IgD-negative memory B cell (primary cell): ENCODE results near the gene LRRC32. TPM values are rescaled to one million over a fixed set of nuclear protein-coding genes. Genes with fewer than 3 reads are reported as not detected.
A peak's percentile ranks its signal among the peaks of the same experiment; 100 is the strongest.
"Not testable (repeated sequence)": the region's sequence is repeated elsewhere in the genome, so short reads cannot be mapped to it uniquely, and the experiment has no call there.

Experiments used
- H3K27ac Mint-ChIP-seq, 3 donors: one replicate each; pipeline ENCODE4 v1.8.0; 2020 to 2022; ENCODE audit warnings: mild to moderate bottlenecking in 3 of 3, mixed read lengths in 3 of 3, moderate library complexity in 1 of 3
- H3K27me3 Mint-ChIP-seq: one replicate; pipeline ENCODE4 v1.8.0; 2021; ENCODE audit warnings: mixed read lengths
- H3K36me3 Mint-ChIP-seq: one replicate; pipeline ENCODE4 v1.8.0; 2020; ENCODE audit warnings: mild to moderate bottlenecking, mixed read lengths
- H3K4me1 Mint-ChIP-seq, 3 donors: one replicate each; pipeline ENCODE4 v1.8.0; 2020 to 2022; ENCODE audit warnings: mixed read lengths in 3 of 3, mild to moderate bottlenecking in 1 of 3
- H3K4me3 Mint-ChIP-seq, 4 donors: one replicate each; pipeline ENCODE4 v1.8.0; 2020 to 2022; ENCODE audit warnings: mild to moderate bottlenecking in 4 of 4, mixed read lengths in 4 of 4, moderate library complexity in 3 of 4
- H3K9me3 Mint-ChIP-seq, 3 donors: one replicate each; pipeline ENCODE4 v1.8.0; 2020 to 2021; ENCODE audit warnings: mixed read lengths in 3 of 3, mild to moderate bottlenecking in 1 of 3
- polyA plus RNA-seq: library from polyadenylated mRNA; unstranded; fragments of 300-500 nt; fragmentation: Illumina TruSeq; gene quantifications from one replicate; pipeline ENCODE4 v1.2.3, GENCODE V29; 2021

LRRC32 gene
- polyA plus RNA-seq, 1 donor from 2014 or later: not detected

- peaks cover 1% of the 10 kb centered on the region for H3K36me3 Mint-ChIP-seq
- H3K4me1 Mint-ChIP-seq: peaks cover 0 to 4% (median 2%) of the 10 kb centered on the region in 3 donors
- no peak overlapping the region for H3K27ac Mint-ChIP-seq
- peaks cover 39% of the 10 kb centered on the region for H3K27me3 Mint-ChIP-seq
- no peak overlapping the region for H3K4me3 Mint-ChIP-seq
- peaks cover 3 to 8% (median 8%) of the 10 kb centered on the region in 3 donors for H3K9me3 Mint-ChIP-seq
Observed at GRCh38 chr11:76621466-76621865, 49.1 kb downstream of the LRRC32 start.

- Mint-ChIP-seq H3K36me3 (peaks cover 1% of the 10 kb centered on the region), H3K4me3 (no peak overlapping the region), H3K9me3 (peaks cover 3 to 8% (median 8%) of the 10 kb centered on the region in 3 donors), H3K27me3 (peaks cover 38% of the 10 kb centered on the region), H3K4me1 (no peaks in the 10 kb centered on the region), H3K27ac (no peak overlapping the region)
Observed at GRCh38 chr11:76620489-76620888, 50.1 kb downstream of the LRRC32 start.

- peaks cover 34% of the 10 kb centered on the region for H3K27me3 Mint-ChIP-seq
- not testable (repeated sequence) for H3K4me3 Mint-ChIP-seq, H3K4me1 Mint-ChIP-seq, H3K9me3 Mint-ChIP-seq, H3K36me3 Mint-ChIP-seq, H3K27ac Mint-ChIP-seq
Observed at GRCh38 chr11:76619801-76620200, 50.7 kb downstream of the LRRC32 start.

GRCh38 chr11:76617553-76618265, 52.8 kb downstream of the LRRC32 start:
- H3K9me3 Mint-ChIP-seq: peaks cover 3 to 8% (median 8%) of the 10 kb centered on the region in 3 donors
- no peak overlapping the region for H3K27ac Mint-ChIP-seq
- H3K4me1 Mint-ChIP-seq: no peaks in the 10 kb centered on the region
- H3K27me3 Mint-ChIP-seq: peaks cover 25% of the 10 kb centered on the region
- H3K36me3 Mint-ChIP-seq: peaks cover 1% of the 10 kb centered on the region
- no peak overlapping the region for H3K4me3 Mint-ChIP-seq

GRCh38 chr11:76616676-76617552, 53.6 kb downstream of the LRRC32 start:
- Mint-ChIP-seq H3K27ac (peak overlapping the region in 1 of 3 donors; percentile 1), H3K36me3 (peaks cover 1% of the 10 kb centered on the region), H3K4me3 (no peak overlapping the region), H3K9me3 (peaks cover 3 to 8% (median 8%) of the 10 kb centered on the region in 3 donors), H3K4me1 (no peaks in the 10 kb centered on the region), H3K27me3 (peaks cover 20% of the 10 kb centered on the region)

- H3K27me3 Mint-ChIP-seq: peaks cover 24% of the 10 kb centered on the region
- H3K36me3 Mint-ChIP-seq: peaks cover 1% of the 10 kb centered on the region
- no peak overlapping the region for H3K27ac Mint-ChIP-seq
- H3K9me3 Mint-ChIP-seq: peaks cover 3 to 8% (median 8%) of the 10 kb centered on the region in 3 donors
- H3K4me1 Mint-ChIP-seq: no peaks in the 10 kb centered on the region
- no peak overlapping the region for H3K4me3 Mint-ChIP-seq
Observed at GRCh38 chr11:76615950-76616349, 54.6 kb downstream of the LRRC32 start.

- H3K27me3 Mint-ChIP-seq: peaks cover 25% of the 10 kb centered on the region
- no peak overlapping the region for H3K27ac Mint-ChIP-seq
- peaks cover 3 to 8% (median 8%) of the 10 kb centered on the region in 3 donors for H3K9me3 Mint-ChIP-seq
- no peaks in the 10 kb centered on the region for H3K4me1 Mint-ChIP-seq
- peaks cover 1% of the 10 kb centered on the region for H3K36me3 Mint-ChIP-seq
- no peak overlapping the region for H3K4me3 Mint-ChIP-seq
Observed at GRCh38 chr11:76614471-76615179, 55.9 kb downstream of the LRRC32 start.

- Mint-ChIP-seq H3K27me3 (peaks cover 25% of the 10 kb centered on the region), H3K4me3 (no peak overlapping the region), H3K27ac (no peak overlapping the region), H3K4me1 (no peaks in the 10 kb centered on the region), H3K36me3 (peaks cover 1% of the 10 kb centered on the region), H3K9me3 (peaks cover 3 to 7% (median 6%) of the 10 kb centered on the region in 3 donors)
Observed at GRCh38 chr11:76613901-76614300, 56.6 kb downstream of the LRRC32 start.

GRCh38 chr11:76612226-76612625, 58.3 kb downstream of the LRRC32 start:
- Mint-ChIP-seq H3K4me1 (peaks cover 2 to 8% (median 3%) of the 10 kb centered on the region in 3 donors), H3K9me3 (no peaks in the 10 kb centered on the region), H3K27ac (no peak overlapping the region), H3K4me3 (no peak overlapping the region), H3K27me3 (peaks cover 24% of the 10 kb centered on the region), H3K36me3 (peaks cover 3% of the 10 kb centered on the region)

- H3K9me3 Mint-ChIP-seq: peaks cover 0 to 4% (median 0%) of the 10 kb centered on the region in 3 donors
- H3K27me3 Mint-ChIP-seq: peaks cover 25% of the 10 kb centered on the region
- no peak overlapping the region for H3K4me3 Mint-ChIP-seq
- H3K4me1 Mint-ChIP-seq: peaks cover 2 to 17% (median 7%) of the 10 kb centered on the region in 3 donors
- H3K36me3 Mint-ChIP-seq: peaks cover 3% of the 10 kb centered on the region
- H3K27ac Mint-ChIP-seq: no peak overlapping the region
Observed at GRCh38 chr11:76610871-76611475, 59.6 kb downstream of the LRRC32 start.

GRCh38 chr11:76610371-76610770, 60.2 kb downstream of the LRRC32 start:
- Mint-ChIP-seq H3K9me3 (peaks cover 0 to 4% (median 0%) of the 10 kb centered on the region in 3 donors), H3K27ac (no peak overlapping the region), H3K4me3 (no peak overlapping the region), H3K27me3 (peaks cover 25% of the 10 kb centered on the region), H3K36me3 (peaks cover 3% of the 10 kb centered on the region), H3K4me1 (peaks cover 2 to 17% (median 7%) of the 10 kb centered on the region in 3 donors)

- peaks cover 0 to 4% (median 0%) of the 10 kb centered on the region in 3 donors for H3K9me3 Mint-ChIP-seq
- H3K27ac Mint-ChIP-seq: no peak overlapping the region
- H3K4me1 Mint-ChIP-seq: peaks cover 2 to 17% (median 7%) of the 10 kb centered on the region in 3 donors
- H3K36me3 Mint-ChIP-seq: peaks cover 3% of the 10 kb centered on the region
- H3K4me3 Mint-ChIP-seq: no peak overlapping the region
- peaks cover 25% of the 10 kb centered on the region for H3K27me3 Mint-ChIP-seq
Observed at GRCh38 chr11:76609736-76610370, 60.7 kb downstream of the LRRC32 start.

- not testable (repeated sequence) for H3K36me3 Mint-ChIP-seq, H3K9me3 Mint-ChIP-seq, H3K27ac Mint-ChIP-seq, H3K4me3 Mint-ChIP-seq
- Mint-ChIP-seq H3K27me3 (peaks cover 24% of the 10 kb centered on the region), H3K4me1 (peaks cover 2 to 17% (median 7%) of the 10 kb centered on the region in 3 donors)
Observed at GRCh38 chr11:76608879-76609460, 61.6 kb downstream of the LRRC32 start.

GRCh38 chr11:76608228-76608627, 62.3 kb downstream of the LRRC32 start:
- not testable (repeated sequence) for H3K4me3 Mint-ChIP-seq

More at GRCh38 chr11:76608228-76608627, 62.3 kb downstream of the LRRC32 start:
- not testable (repeated sequence) for H3K36me3 Mint-ChIP-seq, H3K27ac Mint-ChIP-seq, H3K9me3 Mint-ChIP-seq
- Mint-ChIP-seq H3K27me3 (peaks cover 22% of the 10 kb centered on the region), H3K4me1 (peaks cover 2 to 17% (median 7%) of the 10 kb centered on the region in 3 donors)
